Activated T-cell treated with anti-CD3 and anti-CD28 coated beads for 4 hours (primary cell): ENCODE measurements around the gene FAR2.
"Not testable (repeated sequence)": the region's sequence is repeated elsewhere in the genome, so short reads cannot be mapped to it uniquely, and the experiment has no call there.

Source experiments
- DNase-seq: peaks from one replicate; pipeline ENCODE4 v3.0.0-alpha.2; 2020

Gene FAR2

DNA sequence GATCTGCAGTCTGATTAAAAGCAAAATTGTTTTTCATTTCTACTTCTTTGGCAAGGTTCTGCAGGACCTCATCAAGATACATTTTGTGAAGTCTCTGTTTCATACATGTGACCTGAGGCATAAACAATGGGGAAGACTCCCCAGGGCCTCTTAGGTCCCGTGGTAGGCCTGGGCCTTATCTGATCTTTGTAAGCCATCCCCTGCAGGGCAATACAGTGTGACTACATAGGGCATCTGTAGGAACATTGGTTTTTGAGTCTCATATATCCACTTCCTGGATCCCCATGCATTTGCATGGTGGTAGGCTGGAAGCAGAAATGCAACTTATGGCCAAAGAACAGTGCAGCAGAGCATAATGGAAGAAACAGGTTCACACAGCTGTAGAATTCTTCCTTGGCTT, 6.0 kb downstream of the FAR2 start:
- DNase-seq = no peak

DNA sequence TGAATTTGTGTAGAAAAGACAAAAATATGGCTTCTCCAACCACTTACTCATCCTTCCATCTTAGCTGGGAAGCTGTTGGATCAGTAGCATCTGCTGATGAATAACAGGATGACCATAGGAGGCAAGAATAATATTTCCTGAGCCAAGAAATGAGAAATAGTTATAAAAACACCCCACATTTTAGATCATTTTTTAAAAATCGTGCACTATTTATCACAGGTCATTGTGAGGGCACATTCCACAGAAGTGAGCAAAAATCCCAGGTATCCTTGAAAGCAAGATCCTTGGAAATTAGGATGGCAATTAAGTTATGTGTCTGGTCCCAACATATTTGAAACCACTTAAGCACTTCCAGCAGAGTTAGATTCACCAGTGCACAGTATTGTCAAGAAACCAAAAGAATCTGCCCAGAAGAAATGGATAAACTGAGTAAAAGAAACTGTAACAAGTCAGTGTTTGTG, 8.4 kb downstream of the FAR2 start:
- DNase-seq = no peak

DNA sequence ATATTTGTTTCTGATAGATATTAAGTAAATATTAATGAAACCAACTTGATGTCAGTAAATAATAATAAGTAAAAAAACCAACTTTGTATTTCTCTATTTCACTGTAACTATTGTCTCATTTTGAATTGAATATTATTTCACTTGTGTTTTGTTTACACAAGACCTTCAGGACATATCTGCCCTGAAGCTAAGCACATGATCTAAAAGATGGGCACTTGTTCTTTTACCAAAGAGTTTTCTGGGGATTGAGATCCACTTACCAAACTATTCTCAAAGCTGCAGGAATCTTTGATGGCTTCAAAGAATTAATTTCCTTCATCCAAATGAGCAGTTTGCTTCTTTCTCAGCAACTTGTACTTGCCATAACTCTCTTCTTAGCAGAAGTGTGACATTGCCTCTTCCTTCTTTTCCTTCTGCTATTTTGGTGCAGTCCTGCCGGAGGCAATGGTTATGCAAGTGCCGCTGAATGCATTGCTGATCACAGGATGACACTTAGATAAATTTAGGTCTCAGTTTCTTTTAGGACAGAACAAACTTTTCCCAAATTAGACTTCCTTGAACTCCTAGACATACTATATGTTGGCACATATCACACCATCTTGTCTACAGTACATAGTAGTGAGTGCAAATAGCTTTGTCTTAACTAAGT, 9.2 kb downstream of the FAR2 start:
- DNase-seq = no peak

DNA sequence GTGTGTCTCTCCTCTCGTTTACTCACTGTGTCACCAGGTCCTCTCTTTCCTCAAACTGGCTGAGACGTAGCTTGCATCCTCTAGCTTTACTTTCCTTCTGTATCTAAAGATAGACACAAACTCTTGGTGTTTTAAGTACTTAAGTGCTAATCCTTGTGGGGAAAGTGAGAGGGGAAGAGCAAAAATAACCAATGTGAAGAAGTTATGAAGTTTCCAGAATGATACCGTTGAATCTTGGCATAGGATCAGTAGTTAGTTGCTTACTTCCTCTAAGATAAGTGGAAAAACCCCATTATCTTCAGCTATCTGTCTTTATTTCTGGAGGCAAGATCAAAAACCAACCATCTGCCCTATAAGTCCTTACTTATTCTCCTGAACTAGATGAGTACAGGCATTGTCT, 10.6 kb downstream of the FAR2 start:
- no peak for DNase-seq

DNA sequence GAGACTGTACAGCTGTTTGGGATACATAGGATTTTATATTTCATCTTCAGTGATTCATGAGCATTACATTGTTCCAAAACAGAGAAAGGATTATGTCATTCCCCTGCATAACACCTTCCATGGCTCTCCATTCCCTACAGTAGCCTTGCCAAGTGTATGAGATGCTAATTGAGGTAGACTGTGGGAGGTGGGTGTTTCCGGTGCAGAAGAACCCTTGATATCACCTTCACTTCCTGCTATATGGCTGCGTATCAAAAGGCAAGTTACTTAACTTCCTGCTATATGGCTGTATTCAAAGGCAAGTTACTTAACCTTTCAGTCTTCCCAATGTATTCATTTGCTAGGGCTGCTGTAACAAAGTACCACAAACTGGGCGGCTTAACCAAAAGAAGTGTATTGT, 11.2 kb downstream of the FAR2 start:
- DNase-seq = no peak

DNA sequence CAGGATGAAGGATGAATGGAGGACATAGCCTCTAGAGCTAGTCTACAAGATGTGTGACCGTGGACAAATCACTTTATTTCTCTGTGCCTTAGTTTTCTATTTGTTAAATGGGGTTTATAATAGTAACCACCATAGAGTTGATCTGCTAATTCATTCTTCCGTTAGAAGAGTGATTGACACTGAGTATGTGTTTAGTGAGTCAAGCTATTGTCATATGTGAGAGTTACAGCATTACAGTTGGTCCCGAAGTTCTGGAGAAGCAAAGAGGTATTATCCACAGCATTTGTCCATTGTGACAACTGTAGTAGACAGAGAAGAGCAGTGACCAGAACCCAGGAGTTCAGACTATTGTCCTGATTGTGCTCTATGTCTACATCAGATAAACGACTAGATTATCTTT, 14.1 kb downstream of the FAR2 start:
- DNase-seq = no peak

DNA sequence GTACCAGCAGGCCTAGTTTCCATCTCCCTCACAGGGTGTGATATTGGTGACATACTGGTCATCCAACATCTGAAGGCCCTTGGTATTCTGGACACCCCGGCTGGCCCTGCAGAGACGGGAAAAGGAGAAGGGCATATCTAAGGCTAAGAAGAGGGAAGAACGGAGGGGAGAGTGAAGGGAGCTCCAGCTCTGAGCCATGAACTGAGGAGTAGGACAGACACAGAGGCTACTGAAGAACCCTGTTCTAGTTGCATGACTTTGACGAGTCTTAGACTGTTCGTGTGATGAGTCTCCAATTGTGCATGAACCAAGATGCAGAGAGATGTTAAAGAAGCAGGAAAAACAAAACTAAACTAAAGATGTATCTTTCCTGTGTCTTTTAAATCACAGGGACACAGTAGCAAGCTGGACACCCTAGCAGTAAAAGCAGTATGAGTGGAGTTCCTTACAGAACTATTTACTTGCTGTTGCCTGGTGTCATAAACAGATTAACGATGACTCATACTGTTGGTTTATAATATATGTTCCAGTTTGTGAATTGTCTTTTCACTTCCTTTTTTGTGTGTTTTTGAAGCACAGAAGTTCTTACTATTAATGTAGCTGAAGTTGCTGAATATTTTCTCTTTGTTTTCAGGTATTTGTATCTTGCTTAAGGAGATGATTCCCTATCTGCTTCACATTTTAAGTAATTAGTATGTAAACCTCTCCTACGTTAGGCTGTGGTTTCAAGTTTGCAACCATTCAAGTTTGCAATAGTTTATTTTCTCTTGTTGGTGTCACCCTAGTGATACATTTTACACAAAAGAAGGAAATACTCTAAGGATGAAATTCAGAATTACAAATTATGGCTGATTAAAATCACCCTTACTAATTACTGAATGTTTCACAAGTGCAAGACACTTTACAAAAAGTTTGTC, 15.7 kb downstream of the FAR2 start:
- DNase-seq = no peak

DNA sequence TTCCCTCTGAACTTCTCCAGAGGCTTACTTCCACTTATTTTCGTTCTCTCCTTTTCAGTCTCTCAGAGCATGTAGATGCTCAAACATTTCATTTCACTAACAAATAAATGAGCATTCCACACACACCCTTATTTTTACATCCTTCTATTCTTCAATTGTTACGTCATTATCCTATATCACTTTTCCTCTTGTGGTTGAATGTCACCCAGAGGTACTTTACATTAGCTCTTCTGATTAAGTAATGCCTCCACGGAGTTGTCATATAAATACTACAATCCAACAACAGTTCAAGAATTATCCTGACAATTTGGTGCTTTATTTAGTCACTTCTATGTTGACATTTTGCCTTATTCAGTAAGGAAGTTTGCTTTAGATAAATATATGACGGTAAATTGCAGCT, 18.4 kb downstream of the FAR2 start:
- no peak for DNase-seq

DNA sequence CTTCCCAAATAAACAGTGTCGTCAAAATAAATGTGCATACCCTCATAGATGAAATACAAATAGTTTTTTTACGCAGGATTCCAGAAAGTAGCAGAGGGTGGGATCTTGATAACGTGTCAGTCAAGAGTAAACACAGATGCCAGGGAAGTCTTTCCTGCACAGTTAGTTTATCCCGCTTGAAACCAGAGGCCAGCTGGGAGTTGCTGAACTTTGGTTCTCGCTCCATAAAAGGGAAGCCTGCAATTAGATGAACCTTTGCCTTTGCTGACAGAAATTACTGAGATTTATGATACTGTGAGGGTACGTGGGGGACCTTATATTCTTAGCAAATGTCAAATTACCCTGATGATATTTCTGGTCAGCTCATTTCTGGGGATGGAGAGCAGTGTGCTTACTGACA, 18.9 kb downstream of the FAR2 start:
- no peak for DNase-seq

DNA sequence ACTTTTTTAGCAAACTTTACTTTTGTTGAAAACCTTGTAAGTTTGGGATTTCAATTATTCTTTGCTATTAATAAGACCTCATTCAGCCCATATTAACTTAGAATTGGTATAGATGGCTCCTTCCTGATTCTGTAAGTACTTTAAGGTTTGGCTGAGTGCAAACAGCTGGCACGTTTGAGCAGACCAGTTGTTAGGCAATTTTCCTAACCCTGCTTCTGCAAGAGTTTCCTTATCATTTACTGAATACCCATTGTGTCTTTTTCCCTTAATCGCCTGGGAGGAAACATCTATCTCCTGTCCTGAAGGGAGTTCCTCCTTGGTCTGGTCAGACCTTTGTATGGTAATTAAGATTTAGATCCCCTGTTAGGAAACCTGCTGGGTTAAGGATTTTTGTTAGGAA, 20.9 kb downstream of the FAR2 start:
- DNase-seq = not testable (repeated sequence)

DNA sequence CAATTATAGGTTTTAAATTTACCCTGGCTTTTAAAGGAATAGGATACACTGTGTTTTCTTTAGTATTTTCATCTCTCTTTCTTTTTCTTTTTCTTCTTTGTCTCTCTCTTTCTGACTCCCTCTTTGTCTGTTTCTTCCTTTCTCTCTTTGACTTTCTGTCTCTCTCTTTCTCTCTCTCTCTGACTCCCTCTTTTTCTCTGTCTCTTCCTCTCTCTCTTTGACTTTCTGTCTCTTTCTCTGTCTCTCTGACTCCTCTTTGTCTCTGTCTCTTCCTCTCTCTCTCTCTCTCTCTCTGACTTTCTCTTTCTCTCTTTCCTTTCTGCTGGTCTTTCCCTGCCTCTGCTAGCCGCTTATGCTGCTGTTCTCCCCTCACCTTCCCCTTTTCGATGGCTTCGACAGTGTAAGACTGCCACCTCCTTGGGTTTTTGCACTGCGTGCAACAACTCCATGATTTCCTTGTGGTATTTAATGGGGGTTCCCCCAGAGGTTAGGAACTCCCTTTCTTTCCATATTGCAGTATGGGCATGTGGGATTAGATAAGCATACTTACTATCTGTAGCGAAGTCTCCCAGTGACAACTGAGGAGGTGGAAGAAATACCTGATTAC, 21.5 kb downstream of the FAR2 start:
- not testable (repeated sequence) for DNase-seq

DNA sequence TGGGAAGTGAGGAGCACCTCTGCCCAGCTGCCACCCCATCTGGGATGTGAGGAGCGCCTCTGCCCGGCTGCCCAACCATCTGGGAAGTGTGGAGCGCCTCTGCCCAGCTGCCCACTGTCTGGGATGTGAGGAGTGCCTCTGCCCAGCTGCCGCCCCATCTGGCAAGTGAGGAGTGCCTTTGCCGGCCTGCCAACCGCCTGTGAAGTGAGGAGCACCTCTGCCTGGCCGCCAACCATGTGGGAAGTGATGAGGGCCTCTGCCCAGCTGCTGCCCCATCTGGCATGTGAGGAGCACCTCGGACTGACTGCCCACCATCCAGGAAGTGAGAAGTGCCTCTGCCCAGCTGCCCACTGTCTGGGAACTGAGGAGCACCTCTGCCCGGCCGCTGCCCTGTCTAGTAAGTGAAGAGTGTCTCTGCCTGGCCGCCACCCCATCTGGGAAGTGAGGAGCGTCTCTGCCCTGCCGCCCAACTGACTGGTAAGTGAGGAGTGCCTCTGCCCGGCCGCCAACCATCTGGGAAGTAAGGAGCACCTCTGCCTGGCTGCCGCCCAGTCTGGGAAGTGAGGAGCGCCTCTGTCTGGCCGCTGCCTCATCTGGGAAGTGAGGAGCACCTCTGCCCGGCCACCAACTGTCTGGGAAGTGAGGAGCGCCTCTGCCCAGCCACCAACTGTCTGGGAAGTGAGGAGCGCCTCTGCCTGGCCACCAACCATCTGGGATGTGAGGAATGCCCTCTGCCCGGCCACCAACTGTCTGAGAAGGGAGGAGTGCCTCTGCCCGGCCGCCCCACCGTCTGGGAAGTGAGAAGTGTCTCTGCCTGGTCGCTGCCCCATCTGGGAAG, 22.6 kb downstream of the FAR2 start:
- no peak for DNase-seq

DNA sequence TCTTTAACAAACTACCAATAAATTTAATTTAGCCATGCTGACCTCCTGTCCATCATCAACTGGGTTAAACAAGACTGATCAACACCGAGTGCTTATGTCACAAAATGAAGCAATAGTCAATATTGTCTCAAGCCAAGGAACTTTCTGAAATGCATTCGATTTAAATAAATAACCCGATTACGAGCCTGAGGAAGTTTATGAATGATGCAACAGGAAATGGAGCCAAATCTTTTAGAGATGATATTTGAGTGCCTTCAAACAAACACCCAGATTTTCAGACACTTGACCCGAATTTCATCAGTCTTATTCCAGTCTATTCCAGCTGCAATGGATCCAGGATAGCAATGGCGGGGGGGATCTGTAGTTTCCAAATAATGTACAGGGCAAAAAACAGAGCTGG, 27.9 kb downstream of the FAR2 start:
- no peak for DNase-seq

DNA sequence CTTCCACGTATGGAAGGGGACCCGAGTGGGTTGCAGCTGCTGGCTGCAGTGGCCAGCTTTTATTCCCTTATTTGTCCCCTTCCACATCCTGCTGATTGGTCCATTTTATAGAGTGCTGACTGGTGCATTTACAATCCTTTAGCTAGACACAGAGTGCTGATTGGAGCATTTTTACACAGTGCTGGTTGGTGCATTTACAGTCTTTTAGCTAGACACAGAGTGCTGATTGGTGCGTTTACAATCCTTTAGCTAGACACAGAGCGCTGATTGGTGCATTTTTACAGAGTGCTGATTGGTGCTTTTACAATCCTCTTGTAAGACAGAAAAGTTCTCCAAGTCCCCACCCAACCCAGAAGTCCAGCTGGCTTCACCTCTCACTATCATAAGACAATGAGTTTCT, 33.2 kb downstream of the FAR2 start:
- DNase-seq = not testable (repeated sequence)

DNA sequence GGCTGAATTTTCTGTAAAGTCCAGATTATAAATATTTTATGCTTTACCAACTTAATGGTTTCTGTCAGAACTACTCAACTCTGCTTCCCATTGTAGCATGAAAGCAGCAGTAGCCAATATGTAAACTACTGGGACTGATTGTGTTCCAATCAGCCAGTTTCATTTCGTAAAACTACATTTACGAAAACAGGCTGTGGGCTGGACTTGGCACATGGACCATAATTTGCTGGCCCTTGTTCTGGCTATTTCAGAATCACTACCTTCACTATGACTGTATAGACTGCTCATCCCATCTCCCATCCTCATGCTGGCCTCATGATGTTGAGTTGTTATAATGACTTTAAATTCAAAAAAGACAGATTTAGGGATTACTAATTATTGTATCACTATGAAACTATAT, 38.7 kb downstream of the FAR2 start:
- DNase-seq = no peak

DNA sequence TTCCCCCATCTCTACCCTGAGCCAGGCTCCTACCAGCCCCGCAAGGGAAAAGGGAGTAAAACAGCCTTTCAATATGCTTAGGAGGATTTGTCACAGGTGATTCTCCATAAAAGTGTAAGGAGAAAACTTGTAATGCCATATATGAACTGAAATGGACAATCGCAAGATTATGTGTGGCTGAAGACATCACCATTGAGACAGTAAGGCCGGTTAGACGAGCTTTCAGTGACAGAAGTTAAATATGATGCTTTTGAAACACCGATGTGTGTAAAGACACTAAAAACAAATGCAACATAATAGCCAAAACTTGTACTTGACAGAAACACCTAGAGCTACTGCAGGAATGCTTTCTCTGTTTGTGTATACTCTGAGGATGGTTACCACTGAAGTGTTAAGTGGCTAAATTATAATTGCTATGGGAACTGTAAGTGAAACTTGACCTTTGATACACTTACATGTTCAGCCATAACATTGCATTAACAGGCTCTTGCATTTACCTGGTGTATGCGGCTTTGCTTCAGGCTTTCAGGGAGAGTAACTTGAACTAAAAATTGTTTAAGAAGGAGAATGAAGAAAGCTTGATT, 42.3 kb downstream of the FAR2 start:
- no peak for DNase-seq

DNA sequence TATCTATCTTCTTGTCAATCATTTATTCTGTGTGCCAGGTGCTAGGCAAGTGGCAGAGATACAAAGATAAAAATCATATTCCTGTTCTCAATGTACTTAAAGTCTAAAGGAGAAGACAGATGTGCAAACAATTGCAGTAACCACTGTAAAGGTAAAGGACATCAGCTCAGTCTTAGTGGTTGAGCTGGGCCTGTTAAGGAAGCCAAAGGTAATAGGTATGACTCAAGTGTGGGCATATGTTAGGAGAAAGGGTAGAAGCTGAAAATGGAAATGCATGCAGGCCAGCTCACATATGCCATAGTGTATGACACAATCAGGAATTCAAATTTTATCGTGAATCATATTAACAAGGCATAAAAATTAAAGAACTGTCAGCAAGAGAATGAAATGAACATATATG, 49.8 kb downstream of the FAR2 start:
- no peak for DNase-seq

DNA sequence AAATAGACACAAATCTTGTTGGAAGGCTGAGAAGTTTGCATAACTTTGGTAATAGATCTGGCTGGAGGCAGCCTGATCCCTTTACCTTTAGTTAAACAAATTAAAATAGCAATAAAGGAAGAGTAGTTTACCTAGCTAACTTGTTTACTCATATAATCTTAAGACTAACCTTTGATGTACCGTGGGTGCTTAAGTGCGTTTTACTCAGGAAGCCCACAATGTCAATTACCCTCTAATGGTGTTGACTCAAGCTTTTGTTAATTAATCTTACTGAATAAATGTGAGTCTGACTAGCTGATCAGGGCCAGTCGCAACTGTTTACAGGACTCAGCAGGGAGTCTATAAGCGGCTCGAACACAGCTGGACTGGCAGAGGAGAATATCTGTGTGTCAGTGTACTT, 51.5 kb downstream of the FAR2 start:
- no peak for DNase-seq

DNA sequence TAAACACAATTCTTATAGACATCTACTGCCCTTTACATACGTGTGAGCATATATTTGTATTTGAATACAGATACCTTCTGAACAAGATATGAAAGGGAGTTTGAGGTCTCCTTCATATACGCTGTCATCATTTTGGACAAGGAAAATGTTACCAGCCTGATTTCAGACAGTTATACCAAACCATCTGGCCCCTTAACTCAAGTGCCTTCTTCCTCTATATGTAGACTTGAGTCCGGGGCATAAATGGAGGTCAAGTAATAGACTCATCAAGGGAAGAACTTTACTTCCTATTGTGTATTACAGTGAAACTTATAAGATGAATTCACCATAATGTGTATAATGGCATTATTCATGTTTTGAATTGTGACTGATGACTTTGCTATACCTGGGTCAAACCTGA, 52.2 kb downstream of the FAR2 start:
- DNase-seq = no peak

DNA sequence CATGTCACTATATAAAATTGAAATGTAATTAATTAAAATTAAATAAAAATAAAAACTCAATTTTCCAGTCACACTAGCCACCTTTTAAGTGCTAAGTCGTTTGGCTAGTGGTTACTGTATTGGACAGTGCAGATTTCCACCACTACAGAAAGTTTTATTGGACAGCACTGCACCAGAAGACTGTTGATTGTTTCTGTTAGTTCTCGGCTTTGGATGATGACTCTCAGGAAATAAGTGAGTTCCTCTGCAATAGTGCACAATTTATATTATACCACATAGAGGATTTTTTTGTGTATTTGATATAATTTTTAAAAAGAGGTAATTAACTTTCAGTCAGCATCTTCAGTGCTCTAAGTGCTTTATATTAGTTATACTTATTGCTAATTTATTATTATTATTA, 52.7 kb downstream of the FAR2 start:
- DNase-seq = no peak

DNA sequence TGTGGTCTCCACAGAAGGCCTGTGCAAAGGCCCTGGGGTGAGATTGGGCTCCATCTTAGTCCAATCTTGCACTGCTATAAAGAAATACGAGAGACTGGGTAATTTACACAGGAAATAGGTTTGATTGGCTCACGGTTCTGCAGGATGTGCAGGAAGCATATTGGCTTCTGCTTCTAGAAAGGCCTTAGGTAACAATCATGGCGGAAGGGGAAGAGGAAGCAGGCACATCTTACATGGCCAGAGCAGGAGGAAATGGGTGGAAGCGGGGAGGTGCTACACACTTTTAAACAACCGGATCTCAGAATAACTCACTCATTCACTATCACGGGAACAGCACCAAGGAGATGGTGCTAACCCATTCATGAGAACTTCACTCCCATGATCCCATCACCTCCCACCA, 55.4 kb downstream of the FAR2 start:
- DNase-seq = no peak

DNA sequence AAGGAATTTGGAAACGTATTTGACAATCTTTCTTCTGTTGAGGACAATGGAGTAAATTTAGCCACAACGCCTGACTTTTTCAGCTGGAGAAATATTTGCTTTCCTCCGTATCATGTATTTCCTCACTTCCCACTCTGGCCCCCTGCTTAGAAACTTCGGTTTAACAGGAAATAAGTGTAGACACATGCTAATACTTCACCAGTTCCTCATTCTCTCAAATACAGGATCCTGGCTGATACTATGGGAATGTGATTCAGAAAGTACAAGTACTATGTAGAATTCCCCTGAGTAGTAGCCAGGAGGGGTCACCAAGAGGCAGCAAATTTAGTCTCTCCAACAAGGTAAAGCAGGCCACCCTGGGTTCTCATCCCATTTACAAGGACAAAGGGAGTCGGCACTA, 58.0 kb downstream of the FAR2 start:
- DNase-seq = no peak

DNA sequence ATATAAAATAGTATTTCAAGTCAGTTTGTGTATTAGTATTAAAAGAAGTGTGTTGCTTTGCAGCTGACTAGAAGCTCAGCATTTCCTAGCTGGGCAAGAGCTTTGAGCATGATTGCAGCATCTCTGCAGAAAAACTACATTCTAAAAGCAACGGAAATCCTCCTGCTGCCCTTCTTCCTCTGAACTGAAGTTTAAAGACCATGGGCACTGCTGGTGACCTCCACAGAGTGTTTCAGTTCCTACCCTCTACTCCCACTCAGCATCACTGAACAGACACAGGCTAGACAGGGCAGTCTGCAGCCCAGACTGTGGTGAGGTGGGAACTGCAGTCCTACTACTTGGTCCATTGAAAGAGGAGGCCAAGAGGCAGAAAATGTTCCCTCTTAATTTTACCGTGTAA, 59.0 kb downstream of the FAR2 start:
- no peak for DNase-seq
